ENCODE measurements around the gene MISFA.

GRCh38 chr11:18600915-18601569 lies 1.5 kb downstream of the MISFA start:
- TF ChIP-seq GATA2 (IDR thresholded peaks at IDR 0.05; ENCODE audit: low read depth, low read length) (no peak), GATA3 (IDR thresholded peaks at IDR 0.05; ENCODE audit: low read depth, low read length) (no peak)

Measured in SH-SY5Y (cell line).